NCI-H2227 treated with DMSO at 0.1 percent for 48 hours (cell line): Measurements from ENCODE around the gene ARHGAP26.

Source experiments
- DNase-seq: peaks from one replicate; lab custom pipeline; 2025; lab: John Stamatoyannopoulos, UW

The ARHGAP26 gene

DNA sequence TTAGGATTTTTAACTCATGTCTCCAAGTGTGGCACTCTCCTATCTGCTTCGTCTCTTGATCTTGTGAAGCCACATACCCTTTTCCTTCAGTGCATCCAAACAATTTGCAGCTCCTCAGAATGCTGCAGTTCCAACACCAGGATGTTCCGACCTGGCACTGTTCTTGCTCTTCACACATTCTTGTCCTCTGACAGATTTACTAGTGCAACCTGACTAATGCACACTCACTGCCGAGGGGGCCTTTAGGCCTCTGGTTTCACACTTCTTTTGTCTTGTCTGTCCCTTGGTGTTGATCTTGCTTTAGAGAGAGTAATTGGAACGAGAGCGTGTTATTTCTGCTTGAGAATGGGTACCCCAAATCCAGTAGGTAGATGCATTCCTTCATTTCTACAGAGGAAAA, 15.0 kb downstream of the ARHGAP26 start:
- DNase-seq, result no peak

DNA sequence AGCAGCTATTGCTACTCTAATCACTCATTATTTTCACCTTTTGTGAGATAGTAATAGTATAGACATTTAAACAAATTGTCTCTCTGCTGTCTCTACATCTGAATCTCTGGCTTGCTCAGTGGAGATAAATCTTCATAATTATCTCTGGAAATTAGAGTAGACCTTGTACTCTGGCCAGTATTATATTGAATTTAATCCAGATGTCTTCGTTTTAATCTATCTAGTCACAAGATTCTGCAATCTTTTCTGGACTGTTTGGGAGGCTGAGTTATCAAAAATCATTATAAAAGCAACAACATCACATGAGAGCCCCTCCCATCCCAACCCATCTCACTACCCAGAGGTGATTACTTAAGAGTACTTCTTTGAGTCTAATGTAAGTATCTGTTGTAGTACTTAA, 19.0 kb downstream of the ARHGAP26 start:
- no peak for DNase-seq

DNA sequence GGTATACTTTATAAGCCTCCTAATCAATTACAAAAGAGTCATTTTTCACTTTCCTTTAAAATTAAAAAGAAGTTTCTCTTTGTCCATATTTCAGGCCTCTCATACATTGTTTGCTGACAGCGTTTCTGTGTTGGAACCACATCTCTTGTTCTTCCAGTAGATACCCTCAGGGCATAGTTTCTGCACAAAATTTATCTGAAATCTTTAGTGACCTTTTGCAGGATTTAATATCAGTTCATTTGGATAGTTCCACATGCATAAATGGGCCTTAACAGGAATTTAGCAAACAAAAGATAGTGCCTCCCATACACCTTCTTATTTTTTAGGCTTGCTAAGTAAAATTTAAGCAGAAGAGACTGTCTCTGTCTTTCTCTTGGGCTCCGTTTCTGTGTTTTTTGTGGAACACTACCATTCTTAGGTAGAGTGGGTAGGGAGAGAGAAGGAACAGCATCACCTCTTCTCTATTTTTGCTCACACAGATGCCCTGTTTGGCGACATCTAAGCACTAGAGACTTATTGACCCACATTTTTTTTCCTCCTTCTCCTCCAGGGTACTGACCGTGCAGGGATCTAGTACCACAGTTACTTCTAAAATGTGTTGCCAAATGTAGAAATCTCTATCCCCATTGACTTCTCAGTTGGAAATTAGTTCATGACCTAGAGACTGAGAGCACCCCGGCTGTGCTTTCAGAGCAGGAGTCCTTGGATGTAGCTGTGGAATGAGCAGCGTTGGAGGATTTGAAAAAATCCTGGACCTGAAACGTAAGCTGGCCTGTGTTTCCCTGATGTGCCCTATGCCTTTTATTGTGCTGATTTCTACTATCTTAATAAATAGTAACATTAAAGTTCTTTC, 22.1 kb downstream of the ARHGAP26 start:
- no peak for DNase-seq

DNA sequence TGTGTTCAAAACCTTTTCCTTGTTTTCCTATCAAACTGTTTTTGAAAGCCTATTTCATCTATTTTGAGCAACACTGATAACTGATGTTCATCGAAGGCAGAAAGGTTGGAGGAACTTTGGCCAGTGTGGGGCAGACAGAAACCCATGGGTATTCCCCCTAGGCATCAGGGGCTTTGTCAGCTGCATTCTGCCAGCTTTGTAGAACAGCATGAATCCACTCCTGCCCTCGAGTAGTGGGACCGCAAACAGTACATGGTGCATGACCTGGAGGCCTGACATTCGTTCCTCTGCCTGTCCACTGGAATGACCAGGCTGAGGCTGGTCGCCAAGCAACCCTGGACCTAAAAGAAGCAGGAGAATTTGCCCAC, 22.7 kb downstream of the ARHGAP26 start:
- DNase-seq, result no peak

DNA sequence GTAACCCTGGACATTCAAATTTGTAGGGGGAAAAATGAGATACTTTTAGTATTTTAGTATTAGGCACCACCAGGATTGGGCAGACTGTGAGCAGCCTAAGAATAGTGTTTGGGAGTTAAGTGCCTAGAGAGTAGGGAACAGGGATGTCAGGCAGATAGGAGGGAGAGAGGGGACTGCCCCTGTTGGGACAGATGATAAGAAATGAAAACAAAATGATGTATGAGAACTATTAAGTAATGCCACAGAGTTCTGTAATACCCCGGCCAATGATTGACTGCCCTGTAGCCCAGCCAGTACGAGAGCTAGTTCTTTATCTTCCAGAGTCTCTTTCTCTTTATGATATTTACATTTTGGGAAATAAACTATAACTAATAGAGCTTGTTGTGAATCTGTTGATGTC, 24.4 kb downstream of the ARHGAP26 start:
- no peak for DNase-seq

DNA sequence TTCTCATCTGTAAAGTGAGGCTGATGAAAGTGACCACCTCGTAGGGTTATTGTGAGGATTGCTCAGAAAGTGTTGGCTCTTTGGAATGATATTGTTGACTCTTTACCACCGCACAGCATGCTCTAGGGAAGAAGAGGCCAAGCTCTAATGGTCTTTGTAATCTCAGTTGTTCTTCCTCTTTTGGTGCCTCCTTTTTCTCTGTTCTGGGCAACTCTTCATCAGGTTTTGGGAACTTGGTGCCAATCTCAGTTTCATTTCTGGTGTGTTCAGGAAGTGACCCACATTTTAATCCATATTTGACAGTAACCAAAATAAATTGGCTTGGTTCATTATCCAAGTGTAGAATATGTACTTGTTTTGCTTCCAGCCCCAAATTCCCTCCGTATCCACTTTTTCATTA, 25.1 kb downstream of the ARHGAP26 start:
- DNase-seq, result no peak

DNA sequence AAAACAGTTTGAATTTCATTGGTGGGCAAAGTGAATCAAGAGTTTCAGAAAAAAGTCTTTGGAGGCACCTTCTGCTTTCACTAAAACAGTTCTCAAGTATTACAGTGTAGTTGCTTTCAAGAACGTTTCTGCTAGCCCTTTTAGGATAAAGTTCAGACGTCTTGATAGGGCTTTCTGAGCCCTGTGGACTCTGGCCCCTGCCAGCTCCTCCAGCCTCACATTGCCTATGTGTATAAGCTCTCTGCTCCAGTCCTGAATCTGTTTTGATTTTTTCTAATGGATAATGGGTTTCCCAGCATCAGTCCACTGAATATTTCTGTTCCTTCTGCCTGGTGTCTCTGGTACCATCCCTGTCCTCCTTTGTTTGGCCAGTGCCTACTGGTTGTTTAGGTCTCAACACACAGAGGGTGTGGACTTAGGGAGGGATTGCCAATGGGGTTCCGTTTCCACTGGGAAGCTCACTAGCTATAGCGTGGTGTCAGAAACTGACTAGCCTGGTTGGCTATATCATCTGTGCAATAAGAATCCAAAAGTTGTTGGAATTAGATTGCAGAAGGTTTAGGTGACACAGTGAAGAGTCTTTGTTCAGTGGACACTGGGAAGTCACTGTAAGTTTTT, 26.4 kb downstream of the ARHGAP26 start:
- DNase-seq, result no peak

DNA sequence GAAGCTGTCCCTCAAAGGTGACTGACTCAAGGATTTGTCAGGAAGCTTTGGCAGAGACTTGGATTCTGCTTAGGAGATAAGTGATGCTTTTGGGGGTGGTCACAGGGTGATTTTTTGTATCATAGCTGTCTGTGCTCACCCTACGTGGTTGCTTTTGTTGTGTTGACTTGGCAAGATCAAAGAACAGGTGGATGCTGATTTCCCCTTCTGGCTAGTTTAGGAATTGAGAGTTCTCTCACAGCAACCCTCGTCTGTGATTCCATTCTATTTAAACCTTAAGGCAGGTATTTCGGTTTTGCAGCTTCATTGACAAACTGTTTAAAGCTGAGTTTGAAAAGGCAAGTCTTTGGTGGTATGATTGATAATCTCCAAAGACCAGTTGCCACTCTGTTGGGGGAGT, 27.2 kb downstream of the ARHGAP26 start:
- DNase-seq, result no peak

DNA sequence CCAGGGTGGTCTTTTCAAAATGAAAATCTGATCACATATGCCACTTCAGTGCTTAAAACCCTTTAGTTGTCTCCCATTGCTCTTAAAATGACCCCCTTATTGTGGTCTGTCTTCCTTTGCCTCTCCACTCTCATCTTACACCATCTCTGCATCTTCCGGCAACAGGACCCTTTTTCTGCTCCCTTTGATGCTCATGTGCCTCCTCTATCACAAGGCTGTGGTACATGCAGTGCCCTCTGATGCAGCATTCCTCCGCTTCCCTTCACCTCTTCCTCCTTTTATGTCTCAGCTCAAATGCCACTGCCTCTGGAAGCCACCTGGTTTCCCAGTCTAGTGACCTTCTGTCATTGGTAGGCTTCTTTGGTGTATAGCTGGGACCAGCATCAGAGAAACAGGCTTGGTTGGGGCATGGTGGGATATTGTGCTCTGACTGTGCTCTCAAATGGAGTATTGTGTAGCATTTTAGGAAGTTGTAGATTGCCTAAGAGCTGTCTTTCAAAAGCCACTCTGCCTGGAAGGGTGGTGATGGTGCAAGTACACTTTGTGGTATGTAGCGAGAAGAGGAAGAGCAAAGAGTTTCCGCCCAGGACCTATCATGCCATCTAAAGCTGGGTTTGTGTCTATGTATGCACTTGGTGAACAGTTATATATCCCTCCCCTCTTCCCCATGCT, 28.1 kb downstream of the ARHGAP26 start:
- DNase-seq, result no peak

DNA sequence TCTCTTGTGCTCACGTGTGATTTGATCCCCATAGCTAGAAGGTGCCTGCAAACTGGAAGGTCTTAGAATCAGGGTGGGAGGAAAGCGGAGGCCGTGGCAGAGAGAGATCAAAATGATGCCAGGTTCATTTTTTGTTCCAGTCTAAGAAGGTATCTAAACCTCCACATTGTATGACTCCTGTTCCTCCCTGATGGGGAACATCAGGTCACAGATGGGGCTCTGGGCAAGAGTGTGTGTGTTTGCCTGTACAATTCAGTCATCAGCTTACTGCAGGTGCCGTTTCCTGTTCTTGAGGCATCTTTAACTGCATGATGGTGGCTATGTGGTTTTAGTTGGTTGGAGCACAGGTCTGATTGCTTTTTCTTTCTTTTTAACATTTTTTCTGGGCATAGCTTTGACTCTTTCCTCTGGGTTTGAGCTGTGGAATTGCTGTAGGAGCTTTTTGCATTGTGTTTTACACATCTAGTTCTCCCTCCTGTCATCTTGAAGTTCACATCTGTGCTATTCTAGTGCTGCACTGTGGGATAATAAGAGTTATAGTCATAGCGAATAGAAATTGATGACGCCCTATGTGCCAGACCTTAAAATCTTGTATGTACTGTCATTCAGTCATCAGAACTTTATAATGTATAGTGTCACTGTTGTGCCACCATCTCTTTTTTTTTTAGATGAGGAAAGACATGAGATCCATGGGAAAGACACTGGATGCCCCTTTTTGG, 30.8 kb downstream of the ARHGAP26 start:
- DNase-seq, result no peak

DNA sequence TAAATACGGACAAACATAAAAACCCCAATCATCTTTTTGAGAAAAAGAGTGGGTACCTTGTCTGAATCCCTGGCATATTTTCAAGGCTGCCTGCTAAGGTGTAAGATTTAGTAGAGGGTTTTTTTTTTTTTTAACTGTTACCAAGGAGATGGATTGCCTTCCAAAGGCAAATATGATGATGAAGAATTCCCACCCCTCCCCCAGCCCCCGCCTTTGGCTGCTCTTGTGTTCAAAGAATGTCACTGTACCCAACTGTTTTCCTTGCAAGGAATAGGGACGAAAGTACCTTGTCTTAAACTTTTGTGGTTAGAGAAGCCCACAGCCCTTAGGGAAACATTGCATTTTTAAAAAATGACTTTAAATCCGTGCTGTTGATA, 31.3 kb downstream of the ARHGAP26 start:
- no peak for DNase-seq

DNA sequence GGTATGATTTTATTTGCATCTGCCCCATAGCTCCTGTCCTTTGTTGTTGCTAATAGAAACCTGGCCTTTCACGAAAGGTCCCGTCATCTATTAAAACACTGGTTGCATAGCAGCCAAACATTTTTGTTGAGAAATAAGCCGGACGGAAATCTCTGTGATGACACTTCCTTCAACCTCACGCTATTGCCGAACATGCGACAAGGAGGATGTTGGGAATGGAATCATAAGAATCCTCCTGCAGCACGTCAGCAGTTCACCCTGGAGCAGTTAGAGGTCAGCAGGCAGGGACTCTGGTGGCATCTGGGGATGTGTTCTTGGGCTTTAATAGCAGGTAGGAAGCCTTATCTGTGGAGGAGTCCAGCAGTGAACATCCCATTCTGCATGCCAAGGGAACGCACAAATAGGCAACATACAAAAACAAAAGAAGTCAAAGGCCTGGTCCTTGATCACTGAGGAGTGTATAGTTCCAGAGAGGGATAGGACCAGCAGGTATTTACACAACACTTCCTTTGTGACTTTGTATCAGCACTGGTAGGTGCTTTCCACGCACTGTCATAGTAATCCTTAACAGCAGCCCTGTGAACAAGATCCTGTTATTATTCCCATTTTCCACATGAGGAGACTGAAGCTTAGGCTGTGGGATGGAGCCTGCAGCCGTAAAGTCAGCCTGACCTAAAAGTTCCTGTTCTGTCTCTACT, 33.4 kb downstream of the ARHGAP26 start:
- DNase-seq, result no peak

DNA sequence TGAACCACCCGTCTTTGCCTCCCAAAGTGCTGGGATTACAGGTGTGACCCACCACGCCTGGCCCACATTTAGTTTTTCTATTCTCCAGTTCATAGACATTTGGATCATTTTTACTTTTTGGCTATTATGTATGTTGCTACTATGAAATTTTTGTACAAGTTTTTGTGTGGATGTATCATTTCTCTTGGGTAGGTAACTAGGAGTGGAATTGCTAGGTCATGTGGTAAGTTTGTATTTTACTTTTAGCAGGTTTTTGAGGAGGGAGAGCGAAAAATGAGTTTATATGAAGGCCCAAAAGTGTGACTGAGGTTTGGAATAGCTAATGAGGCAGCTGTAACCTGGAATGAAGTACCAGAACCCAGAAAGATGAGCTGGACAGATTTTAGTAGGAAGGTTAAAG, 35.2 kb downstream of the ARHGAP26 start:
- DNase-seq, result no peak

DNA sequence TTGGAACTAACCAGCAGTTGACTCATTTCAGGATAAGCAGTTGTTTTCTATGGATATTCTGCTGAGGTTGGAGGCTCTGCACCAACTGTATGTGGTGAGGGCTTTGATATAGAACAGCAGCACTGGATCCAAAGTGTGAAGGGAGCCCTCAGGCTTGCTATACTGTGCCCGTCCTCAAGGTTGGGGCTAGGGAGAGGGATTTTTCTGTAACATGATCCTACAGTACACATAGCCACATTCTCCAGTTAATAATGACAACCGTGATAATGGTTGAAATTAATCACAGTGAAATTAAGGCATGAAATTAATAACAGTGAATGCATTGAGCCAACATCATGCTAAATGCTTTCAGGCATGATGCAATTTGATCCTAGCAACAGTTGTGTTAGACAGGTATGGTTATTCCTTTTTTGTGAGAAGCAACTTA, 36.7 kb downstream of the ARHGAP26 start:
- DNase-seq, result no peak

DNA sequence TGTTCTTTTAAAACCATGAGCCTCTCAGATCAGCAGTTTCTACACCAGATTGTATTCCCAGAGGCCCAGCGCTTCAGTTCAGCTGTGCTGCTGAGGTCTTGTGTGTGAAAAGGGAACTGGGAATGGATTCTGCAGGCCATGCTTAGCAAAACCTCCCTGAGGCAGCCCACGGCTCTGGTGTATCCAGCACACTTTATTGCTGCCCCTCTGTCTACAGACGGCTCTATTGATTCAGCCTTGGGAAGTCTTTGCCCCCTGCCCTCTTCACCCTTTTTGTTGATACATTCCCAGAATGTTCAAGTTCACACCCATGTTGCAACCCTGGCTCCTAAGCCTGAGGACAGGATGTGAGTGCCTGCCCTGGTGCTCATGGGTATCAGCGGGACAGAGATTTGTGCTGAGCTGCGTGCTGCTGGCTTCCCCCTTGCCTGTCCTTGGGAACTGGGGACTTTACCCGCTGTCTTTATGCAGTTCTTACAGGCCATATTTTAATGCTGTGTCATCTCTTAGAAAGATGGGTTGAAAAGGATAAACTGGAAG, 37.3 kb downstream of the ARHGAP26 start:
- no peak for DNase-seq

DNA sequence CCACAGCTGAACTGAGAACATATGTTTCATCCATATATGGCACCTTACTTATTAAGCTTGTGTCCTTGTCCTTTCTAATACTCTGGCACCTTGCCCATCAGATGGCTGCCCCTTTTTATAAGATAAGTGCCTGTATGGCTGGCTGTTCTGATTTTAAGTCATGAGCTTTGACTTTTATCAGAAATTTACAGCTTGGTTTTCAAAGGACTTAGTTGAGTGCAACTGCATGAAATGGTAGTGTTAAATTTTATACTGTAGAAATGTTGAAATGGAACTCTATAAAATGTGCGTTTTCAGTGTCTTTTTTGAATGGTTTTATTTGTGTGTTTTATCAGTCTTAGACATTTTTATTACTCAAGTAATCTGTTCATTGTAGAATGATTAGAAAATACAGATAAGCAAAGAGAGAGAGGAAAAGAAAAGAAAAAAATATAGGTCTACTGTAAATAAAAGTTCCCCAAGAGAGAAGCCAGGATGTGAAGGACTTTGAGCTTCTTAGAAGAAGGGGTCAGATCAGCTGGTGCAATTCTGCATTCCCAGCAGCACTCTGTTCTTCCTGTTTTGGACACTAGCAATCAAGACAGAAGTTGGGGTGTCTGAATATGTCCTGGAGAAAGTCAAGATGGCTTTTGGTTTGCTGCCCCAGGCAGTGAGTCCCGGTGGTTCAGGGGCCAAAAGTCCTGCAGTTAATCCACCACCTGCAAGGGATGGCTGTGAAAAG, 38.9 kb downstream of the ARHGAP26 start:
- no peak for DNase-seq

DNA sequence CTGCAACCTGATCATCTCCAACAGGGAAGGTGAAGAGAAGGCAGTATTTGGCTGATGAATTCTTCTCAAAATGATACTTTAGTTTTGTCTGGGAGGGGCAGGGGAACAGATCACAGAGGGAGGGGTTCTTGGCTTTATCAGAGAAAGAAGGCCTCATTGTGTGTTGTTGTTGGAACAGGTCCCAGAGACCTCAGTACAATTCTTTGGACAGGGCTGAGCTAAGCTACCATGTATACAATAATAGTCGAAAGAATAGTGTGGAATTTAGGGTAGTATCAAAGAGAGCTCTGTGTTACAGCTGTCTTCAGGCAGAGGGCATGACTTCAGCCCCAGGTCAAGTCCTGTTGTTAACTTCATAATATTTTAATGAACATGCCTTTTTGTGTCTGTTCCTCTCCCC, 39.9 kb downstream of the ARHGAP26 start:
- DNase-seq, result no peak

DNA sequence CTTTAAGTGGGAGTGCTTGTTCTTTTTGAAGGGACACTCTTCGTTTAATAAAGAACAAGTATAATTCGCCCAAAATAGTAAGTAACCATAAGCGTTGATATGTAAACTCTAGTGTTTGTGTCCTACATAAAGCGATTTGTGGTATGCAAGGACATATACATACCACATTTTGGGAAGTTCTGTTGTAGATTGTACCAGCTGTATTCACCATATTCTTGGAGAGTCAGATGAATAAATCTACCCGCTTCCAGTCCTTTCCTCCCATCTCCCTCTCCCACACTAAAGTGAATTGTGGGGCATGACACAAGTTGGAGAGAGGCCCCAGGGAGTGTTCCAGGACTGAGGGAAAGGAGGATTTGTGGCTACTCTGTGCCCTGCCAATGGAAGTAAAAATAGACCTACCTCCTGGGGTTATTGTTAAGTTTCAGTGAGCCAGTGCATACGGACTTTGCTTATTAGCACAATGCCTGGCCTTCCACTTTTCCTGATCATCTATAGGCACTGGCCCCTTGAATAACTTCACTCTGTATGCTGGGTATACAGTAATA, 40.6 kb downstream of the ARHGAP26 start:
- DNase-seq, result no peak

DNA sequence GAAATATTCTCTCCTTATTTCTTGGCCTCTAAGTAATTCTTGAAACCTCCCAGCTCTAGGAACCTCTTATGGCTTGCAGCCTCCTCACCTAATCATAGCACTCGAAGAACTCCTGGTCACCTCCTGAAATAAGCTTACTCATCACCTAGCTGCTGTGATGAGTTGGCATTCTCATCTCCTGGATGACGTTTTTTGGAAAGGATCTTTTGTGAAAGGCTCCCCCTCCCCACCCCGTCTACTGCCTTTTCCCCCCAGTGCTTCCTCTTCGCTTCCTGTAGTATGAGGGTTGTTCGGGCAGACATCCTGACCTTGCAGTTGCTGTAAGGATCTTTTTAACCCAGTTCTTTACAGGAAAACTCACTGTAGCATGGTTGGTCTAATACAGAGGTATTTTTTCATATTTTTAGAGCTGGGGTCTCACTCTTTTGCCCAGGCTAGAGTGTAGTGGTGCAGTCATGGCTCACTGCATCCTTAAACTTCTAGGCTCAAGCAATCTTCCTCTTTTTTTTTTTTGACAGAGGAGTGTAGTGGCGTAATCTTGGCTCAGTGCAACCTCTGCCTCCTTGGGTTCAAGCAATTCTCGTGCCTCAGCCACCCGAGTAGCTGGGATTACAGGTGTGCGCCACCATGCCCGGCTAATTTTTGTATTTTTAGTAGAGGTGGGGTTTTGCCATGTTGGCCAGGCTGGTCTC, 41.8 kb downstream of the ARHGAP26 start:
- no peak for DNase-seq

DNA sequence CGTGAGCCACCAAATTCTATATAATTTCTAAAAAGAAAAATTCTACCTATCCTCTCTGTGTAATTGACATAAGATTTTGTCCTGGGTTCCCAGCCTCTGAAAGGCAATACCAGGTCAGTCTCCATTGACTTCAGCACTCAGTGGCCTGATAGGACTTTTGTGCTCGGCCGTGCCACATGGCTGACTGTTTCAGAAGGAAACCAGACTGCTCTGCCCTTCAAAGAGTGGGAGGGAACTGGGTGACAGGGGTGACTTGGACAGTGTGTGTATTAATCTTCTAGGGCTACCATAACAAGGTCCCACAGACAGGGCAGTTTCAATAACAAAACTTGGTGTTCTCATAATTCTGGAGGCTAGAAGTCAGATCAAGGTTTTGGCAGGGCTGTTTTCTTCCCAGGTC, 43.0 kb downstream of the ARHGAP26 start:
- DNase-seq, result no peak
